GM21447 (cell line): Measurements from ENCODE around the gene TRIO.
A peak's percentile ranks its signal among the peaks of the same experiment; 100 is the strongest.
"Not testable (repeated sequence)": the region's sequence is repeated elsewhere in the genome, so short reads cannot be mapped to it uniquely, and the experiment has no call there.

Experiments used
- ATAC-seq: cut with Tn5 transposase; IDR thresholded peaks from one replicate; pipeline ENCODE4 v1.9.1; 2021; ENCODE audit not compliant: unreplicated experiment

Gene TRIO

DNA sequence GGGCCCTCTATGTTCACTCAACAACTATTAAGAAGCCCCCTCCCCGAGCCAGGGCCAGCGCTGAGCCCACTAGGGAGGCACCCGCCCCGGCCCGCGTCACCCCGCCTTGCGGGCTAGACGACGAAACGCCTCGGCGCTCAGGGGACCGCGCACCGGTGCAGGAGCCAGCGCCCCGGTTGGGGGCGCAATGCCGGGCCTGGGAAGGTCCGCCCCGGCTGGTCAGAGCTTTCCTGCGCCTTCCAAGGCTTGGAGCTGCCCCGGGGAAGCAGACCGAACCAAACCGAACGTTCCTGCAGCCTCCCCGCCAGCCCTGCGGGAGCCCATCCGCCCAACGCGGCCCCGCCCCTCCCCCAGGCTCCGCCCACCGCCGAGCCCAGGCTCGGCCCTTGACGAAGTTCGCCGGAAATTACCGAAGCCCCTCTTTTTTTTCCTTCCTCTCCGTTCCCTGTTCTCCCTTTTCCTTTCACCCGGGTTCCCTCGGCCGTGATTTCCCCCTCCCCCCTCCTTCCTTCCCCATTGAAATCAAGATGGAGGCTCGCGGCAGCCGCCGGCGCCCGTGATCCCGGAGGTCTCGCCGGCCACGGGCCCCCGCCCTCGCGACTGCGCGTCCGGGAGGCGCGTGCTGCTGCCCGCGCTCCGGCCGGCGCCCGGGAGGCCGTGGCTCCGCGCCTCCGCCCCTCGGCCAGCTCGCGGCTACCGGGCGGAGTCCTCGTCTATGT lies at the start of gene TRIO:
TRIO (plus strand) TSS at position 516 of the 719 bp plus-strand sequence. CDS start 384 bp downstream, outside the sequence.
- ATAC-seq = peak; percentile 41

DNA sequence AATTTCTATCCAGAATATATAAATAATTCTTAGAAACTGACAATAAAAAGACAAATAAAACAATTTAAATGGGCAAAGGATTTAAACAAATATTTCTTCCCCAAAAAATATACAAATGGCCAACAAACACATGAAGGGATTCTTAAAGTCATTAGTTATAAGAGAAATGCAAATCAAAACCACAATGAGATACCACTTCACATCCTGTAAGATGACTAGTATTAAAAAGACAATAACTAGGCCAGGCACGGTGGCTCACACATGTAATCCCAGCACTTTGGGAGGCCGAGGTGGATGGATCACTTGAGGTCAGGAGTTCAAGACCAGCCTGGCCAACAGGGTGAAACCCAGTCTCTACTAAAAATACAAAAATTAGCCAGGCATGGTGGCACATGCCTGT lies 45.8 kb upstream of the TRIO start:
- ATAC-seq = not testable (repeated sequence)

DNA sequence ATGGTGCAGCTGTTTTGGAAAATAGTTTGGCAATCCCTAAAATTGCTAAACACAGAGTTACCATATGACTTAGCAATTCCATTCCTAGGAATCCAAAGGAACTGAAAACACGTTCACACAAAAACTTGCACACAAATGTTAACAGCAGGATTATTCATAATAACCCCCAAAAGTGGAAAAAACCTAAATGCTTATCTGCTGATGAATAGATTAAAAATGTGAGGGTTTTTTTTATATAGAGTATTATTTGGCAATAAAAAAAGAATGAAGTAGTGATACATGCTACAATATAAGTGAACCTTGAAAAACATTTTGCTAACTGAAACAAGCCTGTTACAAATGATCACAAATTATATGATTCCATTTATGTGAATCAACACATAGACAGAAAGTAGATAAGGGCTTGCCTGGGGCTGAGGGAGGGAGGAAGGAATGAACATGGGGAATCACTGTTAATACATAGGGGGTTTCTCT lies 45.1 kb upstream of the TRIO start:
- no peak for ATAC-seq

DNA sequence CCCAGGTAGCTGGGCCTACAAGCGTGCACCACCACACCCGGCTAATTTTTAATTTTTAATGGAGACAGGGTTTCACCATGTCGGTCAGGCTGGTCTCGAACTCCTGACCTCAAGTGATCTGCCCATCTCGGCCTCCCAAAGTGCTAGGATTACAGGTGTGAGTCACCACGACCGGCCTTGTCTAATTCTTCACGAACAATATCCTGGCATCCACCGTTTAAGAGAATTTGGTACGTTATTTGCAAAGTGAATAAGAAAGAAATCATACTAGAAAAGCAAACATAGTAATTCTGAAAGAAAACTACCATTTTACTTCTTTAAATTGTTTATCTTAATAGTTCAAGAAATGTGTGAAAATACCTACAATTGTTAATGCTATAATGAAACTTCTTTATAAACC lies 42.9 kb upstream of the TRIO start:
- no peak for ATAC-seq

DNA sequence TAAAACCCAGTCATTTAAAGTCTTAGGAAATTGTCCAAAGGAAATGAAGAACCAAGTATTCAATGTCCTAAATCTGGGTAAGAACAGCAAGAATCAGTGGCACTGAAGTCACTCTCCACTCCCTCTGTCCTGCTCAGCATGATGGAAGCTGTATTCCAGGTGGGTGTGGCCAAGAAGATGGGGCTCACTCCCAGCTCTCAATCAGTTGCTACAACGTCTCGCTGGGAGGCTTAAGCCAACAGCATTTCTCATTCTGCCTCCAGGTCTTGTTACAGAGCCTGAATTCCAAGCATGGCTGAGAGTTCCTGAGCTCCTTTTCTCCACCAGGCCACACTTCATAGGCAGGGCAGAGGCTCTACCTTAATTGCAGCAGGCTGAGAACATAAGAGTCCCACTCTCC lies 41.2 kb upstream of the TRIO start:
- ATAC-seq = no peak

DNA sequence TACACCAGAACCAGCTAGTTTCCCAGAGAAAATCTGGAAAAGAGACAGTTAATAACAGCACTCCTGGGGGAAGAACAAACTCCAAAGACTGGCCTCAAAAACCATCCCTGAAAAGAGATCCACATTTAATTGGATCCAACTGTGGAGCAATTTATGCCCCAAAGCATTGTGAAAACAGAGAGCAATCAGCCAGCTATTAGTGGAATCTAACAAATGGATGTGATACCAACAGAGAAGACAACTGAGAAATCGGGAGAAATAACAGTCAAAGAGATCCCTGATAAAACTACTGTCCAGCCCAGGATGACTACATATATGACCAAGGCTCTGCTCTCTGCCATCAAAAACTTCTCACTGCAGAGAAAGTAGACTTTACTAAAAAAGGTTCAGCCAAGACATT lies 40.5 kb upstream of the TRIO start:
- ATAC-seq = no peak

DNA sequence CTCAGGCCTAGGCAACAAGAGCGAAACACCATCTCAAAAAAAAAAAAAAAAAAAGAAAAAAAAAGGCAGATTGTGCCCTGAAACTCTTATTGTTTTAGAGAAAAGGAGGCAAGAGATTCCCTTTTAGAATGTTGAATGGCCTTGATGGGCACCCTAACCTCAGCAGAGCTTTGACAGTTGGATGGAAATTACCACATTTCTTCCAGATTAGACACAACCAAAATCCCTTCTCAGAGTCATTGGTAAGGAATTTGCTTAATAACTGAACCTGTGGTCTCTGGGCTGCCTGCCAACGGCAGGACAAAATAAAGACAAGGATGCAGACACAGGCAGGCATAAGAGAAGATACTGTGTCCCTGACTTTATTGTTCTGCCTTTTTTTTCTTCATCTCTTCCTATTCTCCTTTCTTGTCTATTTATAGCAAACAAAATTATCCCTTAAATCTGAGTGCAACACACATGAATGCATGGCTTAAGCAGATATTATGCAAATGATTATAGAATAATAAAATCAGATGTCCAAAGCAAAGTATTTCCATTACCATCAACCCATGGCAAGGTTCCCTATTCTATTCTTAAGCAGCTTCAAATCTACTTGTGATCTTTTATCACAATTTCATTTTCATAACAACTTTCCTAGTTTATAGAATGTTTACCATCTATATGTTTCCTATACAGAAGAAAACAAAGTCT lies 37.3 kb upstream of the TRIO start:
- ATAC-seq = no peak

DNA sequence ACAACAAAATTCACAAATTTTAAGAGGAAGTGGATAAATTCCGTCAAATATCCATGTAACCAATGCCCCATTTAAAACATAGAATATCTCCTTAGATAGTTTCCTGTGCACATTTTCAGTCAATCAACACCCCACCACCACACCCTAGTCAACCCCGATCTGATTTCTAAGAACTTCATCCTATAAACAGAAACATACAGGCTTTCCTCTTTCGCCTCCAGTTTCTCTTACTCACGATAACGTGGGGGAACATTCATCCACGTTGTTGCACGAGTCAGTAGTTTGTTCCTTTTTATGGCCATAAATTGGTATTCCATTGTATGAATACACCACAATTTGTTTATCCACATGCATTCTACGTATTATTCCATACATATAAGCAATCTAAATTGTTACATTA lies 35.6 kb upstream of the TRIO start:
- ATAC-seq = no peak

DNA sequence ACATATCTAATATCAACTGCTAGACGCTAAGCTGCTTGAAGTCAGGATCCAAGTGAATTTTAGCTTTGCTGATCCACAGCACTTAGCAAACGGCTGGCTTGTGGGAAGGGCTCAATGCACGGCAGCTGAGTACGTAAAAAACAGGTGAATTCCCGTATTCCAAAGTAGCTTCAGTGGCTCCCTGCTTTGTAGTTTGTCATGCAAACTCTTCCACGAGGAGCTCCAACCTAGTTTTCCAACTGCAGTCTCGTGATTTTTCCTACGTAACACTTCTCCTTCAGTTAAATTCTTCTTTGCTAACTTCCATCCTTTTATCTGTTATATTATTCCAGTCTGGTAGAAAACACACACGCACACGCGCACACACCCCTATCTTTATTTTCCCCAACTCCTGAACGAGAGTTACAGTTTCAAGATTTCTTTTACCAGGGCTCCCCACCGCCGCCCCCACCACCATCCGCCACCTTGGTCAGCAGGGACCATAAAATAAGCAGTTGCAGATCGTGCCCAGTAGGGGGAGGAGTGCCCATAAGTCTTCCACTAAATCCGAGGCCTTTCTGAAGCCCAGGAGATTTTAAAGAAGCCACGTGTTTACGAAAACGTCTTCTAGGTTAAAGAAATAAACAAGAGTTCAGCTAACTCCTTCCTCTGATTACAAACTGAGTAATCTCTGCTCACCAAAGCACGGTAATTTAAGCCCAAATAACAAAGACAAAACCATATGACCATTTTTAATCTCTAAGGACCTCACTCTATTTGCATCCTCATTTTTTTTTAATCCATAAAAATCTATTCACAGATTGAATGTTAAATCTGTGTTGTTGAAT lies 34.8 kb upstream of the TRIO start:
- ATAC-seq = peak; percentile 82

DNA sequence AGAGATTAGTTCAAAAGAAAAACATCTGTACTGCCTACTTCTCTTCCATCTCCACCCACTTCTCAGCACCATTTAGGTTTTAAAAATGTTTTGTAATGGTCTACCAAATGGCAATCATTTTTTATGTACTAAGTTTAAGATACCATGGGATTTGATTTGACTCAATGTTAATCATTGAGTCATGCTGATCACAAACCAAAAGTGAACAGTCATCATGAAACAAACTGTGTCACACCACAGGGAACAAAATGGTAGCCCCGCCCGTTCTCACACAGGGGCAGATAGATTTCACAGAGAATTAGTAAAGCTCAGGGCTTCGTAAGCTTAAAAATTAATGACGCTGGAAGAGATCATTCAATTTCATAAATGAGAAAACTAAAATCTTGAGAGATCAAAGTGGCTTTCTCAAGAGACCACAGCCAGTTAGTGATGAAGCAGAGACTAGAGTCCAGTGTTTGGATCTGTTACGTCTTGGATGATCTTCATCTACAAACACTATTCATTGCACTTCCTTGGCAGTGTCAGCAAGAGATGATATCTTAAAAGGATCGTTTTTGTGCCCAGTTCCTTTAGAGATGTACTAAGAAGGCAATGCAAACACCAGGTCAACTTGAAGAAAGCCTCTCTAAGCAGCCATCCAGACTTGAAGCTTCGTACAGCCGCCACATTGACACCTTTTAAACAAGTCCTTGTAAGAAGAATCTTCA lies 33.9 kb upstream of the TRIO start:
- ATAC-seq = peak; percentile 80

DNA sequence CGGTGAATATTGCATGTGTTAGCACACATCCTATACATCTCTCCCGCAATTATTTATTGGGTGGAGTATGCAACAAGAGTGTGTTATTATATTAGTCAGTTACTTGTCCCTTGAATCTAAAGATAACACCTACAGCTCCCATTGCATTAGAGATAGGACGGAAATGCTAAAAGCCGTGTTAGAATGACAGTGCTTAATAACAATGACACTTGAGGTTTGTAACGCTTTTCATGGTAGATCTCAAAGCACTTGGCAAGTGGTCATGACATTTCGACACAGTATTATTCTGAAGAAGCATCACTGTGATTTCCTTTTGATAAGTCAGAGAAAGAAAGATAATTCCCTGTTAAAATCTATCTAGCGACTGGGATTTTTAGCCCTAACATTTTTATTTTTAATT lies 33.4 kb upstream of the TRIO start:
- no peak for ATAC-seq

DNA sequence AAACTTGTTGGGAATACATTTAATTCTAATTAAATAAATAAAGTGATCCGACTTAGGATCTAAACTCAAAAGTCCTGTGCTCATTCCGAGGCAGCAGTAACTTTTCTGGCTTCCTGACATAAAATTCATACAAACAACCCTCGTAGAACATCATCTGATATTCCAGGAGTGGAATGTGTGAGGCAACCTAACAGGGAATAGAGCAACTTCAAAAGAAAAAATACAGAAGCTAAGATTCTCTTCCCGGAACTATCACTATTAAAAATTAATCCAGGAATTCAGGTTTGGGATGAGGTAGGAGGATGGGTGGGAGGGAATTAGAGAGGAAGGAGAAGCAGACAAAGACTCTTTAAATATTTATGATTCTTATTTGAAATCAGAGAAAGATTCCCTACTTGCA lies 32.9 kb upstream of the TRIO start:
- ATAC-seq = no peak

DNA sequence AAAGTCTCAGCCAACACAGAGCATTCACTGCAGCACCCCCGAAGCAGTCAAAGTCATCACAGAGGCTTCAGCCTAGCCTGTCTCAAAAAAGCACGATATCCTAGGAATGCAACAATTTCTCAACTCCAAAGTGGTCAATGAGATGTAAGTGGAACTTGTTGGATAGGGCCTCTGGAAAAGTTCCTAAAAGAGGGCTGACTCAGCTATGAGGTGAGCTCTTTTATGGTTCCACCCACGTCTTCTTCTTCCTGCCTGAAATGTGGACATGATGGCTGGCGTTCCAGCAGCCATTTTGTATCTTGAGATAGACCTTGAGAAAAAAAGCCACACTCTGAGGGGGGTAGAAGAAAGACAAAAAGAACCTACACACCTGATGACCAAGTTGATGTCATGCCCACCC lies 32.5 kb upstream of the TRIO start:
- no peak for ATAC-seq

DNA sequence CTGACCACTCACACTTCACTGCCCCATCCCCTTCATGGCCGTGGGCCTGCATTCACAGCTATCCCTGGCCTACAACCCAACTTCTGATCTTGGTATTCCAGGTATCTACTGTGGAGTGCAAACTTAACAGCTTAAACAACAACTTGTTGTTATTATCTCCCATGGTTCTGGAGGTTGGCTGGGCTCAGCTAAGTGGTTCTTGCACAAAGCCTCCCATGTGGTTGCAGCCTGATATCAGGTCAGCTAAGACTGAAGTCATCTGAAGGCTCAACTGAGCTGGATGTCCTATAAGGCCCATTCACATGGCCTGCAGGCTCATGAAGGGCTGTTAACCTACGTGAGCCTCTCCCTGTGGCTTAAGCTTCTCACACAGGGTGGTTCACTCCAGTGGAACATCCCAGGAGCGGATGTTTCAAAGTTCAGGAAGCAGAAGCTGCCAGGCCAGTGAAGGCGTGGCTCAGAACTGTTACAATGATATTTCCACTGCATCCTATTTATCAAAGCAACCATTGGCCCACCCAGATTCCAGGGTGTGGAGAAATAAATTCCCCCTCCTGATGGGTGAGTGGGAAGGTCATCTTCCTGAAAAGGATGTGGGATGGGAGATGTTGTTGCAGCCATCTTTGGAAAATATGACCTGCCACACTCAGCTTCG lies 30.0 kb upstream of the TRIO start:
- ATAC-seq = no peak

DNA sequence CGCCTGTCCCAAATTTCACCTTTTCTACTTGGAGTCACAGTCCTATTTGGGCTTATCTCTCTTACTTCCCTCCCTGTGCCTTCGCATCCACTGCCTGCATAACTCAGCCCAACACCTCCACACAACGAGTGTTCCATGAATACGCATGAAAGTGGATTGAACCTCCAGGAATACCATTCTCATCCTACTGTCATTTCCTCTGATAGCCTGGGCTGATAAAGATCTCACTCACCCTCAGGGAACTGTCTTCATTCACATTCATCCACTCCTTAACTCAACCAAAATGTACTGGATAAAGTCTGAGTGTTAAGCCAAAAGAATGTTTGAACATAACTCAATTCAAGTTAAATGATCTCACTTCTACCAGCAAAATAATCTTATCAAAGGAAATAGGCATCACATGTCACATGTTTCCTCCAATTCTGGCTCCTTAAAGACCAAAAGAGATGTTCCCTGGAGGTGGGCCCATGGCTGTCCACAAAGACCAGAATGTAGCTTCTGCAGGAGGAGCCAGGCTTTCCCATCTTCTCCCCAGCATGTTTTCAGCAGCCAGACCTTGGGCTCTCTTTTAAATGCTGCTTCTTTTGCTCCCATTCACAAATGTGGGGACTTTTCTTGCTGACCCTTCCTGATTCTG lies 28.4 kb upstream of the TRIO start:
- no peak for ATAC-seq

DNA sequence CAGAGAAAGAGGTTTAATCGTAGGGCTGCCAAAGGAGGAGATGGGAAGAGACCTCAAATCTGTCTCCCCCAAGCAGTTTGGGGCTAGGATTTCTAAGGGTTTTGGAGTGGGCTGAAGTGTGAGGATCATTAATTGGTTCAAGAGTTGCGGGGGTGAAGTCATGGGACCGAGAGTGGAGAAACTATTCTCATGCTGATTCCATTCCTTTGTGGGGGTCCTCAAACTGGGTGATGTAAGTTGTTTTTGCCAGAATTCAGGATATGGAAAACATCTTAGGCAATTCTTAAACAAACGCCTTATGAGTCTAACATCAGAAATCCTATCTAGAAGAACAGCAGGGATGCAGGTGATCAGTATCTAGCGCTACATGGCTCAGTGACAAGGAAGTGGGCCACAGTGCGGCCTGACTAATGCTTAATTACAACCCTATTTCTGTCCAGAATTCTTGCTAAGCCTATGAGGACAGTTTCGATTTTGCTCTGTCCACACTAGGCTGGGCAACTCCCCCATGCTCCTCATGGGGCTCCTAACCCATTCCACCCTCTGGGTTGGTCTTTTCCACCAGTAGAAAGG lies 27.7 kb upstream of the TRIO start:
- ATAC-seq = no peak

DNA sequence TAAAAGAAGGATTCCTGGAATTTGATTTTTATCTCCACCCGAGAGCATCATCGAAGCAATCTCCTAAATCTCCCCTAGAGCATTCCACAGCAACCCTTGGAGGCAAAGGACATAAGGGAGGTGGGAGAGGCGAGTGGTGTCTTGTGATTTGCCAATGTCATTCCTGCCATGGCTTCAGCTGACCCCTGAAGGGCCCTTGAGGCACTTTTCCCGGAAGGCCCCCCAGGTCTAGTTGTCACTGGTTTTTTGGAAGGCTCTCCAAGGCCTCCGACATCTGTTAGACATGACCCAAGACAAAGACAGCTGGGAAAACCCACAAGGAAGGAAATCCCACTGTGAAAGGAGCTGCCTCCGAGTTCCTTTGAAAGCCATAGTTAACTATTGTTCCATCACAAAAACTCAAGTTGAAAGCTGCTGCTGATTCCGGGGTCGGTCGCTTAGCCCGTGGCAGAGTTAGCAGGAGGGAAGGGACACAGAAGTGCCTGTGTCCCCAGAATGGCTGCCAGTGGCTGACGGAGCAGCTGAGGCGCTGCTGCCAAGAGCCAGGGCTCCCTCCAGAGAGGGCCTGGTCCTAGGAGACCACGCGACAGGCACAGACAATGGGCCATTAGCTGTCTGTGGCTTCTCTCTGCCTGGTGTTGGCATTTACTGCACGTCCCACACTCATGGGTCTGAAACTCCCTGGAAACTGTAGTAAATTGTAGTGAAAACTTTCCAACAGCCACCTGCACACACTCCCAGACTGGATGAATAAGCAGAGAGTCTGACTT lies 24.4 kb upstream of the TRIO start:
- ATAC-seq = no peak

DNA sequence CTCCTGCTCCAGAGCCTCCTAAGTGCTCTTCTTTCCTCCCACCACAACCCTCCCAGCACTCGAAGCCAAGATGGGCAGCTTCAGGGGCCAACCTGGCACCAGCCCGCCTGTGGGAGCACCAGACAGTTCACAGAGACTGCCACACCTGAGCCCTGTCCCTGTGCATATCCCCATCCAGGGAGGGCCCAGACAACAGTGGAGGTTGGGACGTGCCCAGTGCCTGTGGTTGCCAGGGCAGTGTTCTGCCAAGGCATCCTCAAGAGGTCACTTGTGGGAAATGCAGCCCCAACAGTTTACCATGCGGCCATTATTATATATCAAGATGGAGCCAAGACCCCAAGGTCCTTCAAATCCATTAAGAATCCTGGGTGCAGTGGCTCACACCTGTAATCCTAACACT lies 23.0 kb upstream of the TRIO start:
- ATAC-seq = no peak

DNA sequence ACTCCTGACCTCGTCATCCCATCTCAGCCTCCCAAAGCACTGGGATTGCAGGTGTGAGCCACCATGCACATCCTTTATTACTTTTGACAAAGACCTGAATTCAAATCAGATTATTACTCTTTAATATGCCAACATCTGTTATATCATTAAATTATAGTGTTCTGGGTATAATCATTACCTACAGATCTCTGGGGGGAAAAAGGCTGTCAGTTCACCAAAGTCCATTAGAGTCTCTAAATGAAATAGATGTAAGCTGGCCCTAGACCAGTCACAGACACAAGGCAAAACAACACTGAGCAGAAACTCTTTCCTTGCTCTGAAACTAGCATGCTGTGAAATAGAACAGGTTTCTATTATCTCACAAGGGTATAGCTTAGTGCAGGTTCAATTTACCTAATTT lies 21.6 kb upstream of the TRIO start:
- no peak for ATAC-seq
